A673 (cell line): Measurements from ENCODE around the gene PLLP. TPM values are rescaled to one million over a fixed set of nuclear protein-coding genes. Genes with fewer than 3 reads are reported as not detected.

Experiments used
- BruUV-seq: library from RNA; stranded (reverse); fragments of 400-500 nt; replicated peaks from 2 replicates; lab custom pipeline; 2021; lab: Mats Ljungman, UMichigan
- CTCF ChIA-PET: fragments of 300-600 bp; sonication (Branson Sonifier 250); formaldehyde crosslinking; loops from one replicate; lab custom pipeline; 2022; ENCODE audit warnings: antibody characterized with exemption; lab: Charles Lee
- POLR2A ChIA-PET: fragments of 300-600 bp; sonication (Branson Sonifier 250); formaldehyde crosslinking; loops from one replicate; lab custom pipeline; 2022; ENCODE audit warnings: antibody characterized with exemption; ENCODE audit not compliant: low non-redundant PET; lab: Charles Lee
- DNase-seq: peaks from one replicate; pipeline ENCODE4 v3.0.0-alpha.2; 2015; ENCODE audit warnings: low spot score
- H3K27ac ChIP-seq: fragments of 200-600 bp; sonication (generic); 2 replicates; pipeline ENCODE4 v1.5.1; 2016; ENCODE audit warnings: mixed run types, low read depth, mild to moderate bottlenecking, mixed read lengths, antibody characterized with exemption, low read length; ENCODE audit not compliant: poor library complexity, severe bottlenecking
- H3K27me3 ChIP-seq: fragments of 200-600 bp; sonication (generic); replicated peaks from 2 replicates; pipeline ENCODE4 v1.6.1; 2017; ENCODE audit warnings: mixed run types, low read depth, mild to moderate bottlenecking, mixed read lengths, antibody characterized with exemption, low read length; ENCODE audit not compliant: insufficient read depth, poor library complexity
- H3K36me3 ChIP-seq: fragments of 200-600 bp; sonication (generic); 2 replicates; pipeline ENCODE4 v1.6.1; 2016; ENCODE audit warnings: mixed run types, mild to moderate bottlenecking, mixed read lengths, antibody characterized with exemption, low read length; ENCODE audit not compliant: insufficient read depth, poor library complexity, severe bottlenecking
- H3K4me1 ChIP-seq: fragments of 200-600 bp; sonication (generic); 2 replicates; pipeline ENCODE4 v1.6.1; 2017; ENCODE audit warnings: mixed run types, mild to moderate bottlenecking, mixed read lengths, antibody characterized with exemption, low read length; ENCODE audit not compliant: insufficient read depth, poor library complexity, severe bottlenecking
- H3K4me3 ChIP-seq: fragments of 200-600 bp; sonication (generic); 2 replicates; pipeline ENCODE4 v1.5.1; 2016; ENCODE audit warnings: low read depth, mixed run types, mild to moderate bottlenecking, mixed read lengths, low read length; ENCODE audit not compliant: poor library complexity, severe bottlenecking
- H3K9me3 ChIP-seq: fragments of 200-600 bp; sonication (generic); 2 replicates; pipeline ENCODE4 v1.6.1; 2016; ENCODE audit warnings: mixed run types, low read depth, mild to moderate bottlenecking, mixed read lengths, antibody characterized with exemption, low read length; ENCODE audit not compliant: poor library complexity, severe bottlenecking
- CTCF ChIP-seq: fragments of 300-800, 200-600 bp; sonication (generic); conservative IDR thresholded peaks from 2 replicates; pipeline ENCODE4 v1.5.1; 2017; ENCODE audit warnings: low read depth, mild to moderate bottlenecking, antibody characterized with exemption, low read length, moderate library complexity, mixed read lengths
- EZH2 ChIP-seq: fragments of 200-600 bp; sonication (generic); IDR thresholded peaks from 2 replicates; pipeline ENCODE4 v1.6.1; 2017; ENCODE audit warnings: borderline replicate concordance, low read depth, mild to moderate bottlenecking, mixed read lengths, antibody characterized with exemption, low read length; ENCODE audit not compliant: poor library complexity, severe bottlenecking
- intact Hi-C: fragments of 100-400 bp; cut with micrococcal nuclease; formaldehyde crosslinking; loops from one replicate; pipeline ENCODE4 v1.10.0; 2022; ENCODE audit not compliant: unreplicated experiment
- total RNA-seq: library from RNA; stranded (reverse); gene quantifications from 2 replicates; pipeline ENCODE4 v1.2.3, GENCODE V29; 2021

The PLLP gene
- total RNA-seq, 1 experiment from 2014 or later = 1.1 TPM

- intact Hi-C loops = no loop called here
- ChIA-PET POLR2A (no interaction called here), CTCF (no interaction called here)
- Histone ChIP-seq H3K4me1 (no peaks in the 10 kb centered on the region), H3K9me3 (no peaks in the 10 kb centered on the region), H3K4me3 (no peak overlapping the region), H3K27me3 (no peaks in the 10 kb centered on the region), H3K36me3 (no peaks in the 10 kb centered on the region), H3K27ac (no peak overlapping the region)
- BruUV-seq = no TSS peak
- DNase-seq = no peak
- TF ChIP-seq EZH2 = no peak
- no peak for TF ChIP-seq CTCF
These were observed 35.2 kb upstream of the PLLP start for GRCh38 chr16:57319646-57320045.

- TF ChIP-seq EZH2 = no peak
- TF ChIP-seq CTCF = no peak
- BruUV-seq = no TSS peak
- intact Hi-C loops = no loop called here
- Histone ChIP-seq H3K4me1 (no peaks in the 10 kb centered on the region), H3K27me3 (no peaks in the 10 kb centered on the region), H3K36me3 (no peaks in the 10 kb centered on the region), H3K27ac (no peak overlapping the region), H3K4me3 (no peak overlapping the region), H3K9me3 (no peaks in the 10 kb centered on the region)
- POLR2A ChIA-PET = no interaction called here
- DNase-seq = no peak
- CTCF ChIA-PET = no interaction called here
These were observed 33.9 kb upstream of the PLLP start for GRCh38 chr16:57318240-57318970.

- Histone ChIP-seq H3K9me3 (no peaks in the 10 kb centered on the region), H3K4me1 (no peaks in the 10 kb centered on the region), H3K27me3 (no peaks in the 10 kb centered on the region), H3K4me3 (no peak overlapping the region), H3K27ac (no peak overlapping the region), H3K36me3 (no peaks in the 10 kb centered on the region)
- intact Hi-C loops = no loop called here
- ChIA-PET CTCF (no interaction called here), POLR2A (no interaction called here)
- BruUV-seq = no TSS peak
- TF ChIP-seq EZH2 (no peak), CTCF (no peak)
- no peak for DNase-seq
These were observed 32.0 kb upstream of the PLLP start for GRCh38 chr16:57316390-57317017.
